Testis (tissue), 2 donors: ENCODE results near the gene MIA3.

ENCODE experiments used
- CTCF ChIP-seq, 3 experiments: fragments of 450-650 bp in 2 of 3; fragments of 200-600 bp in 1 of 3; sonication (generic) in 1 of 3; IDR thresholded peaks; one replicate each; pipeline ENCODE4 v1.5.1; 2016 to 2019; ENCODE audit warnings: antibody characterized with exemption in 3 of 3, mild to moderate bottlenecking in 2 of 3, moderate library complexity in 1 of 3
- POLR2A ChIP-seq: fragments of 450-650 bp; IDR thresholded peaks from one replicate; pipeline ENCODE4 v1.6.1; 2017; ENCODE audit warnings: antibody characterized with exemption, mild to moderate bottlenecking, moderate library complexity

GRCh38 chr1:222713091-222713961 is 95.4 kb downstream of the MIA3 start:
- TF ChIP-seq CTCF (IDR thresholded peaks at IDR 0.05) (peak in 1 of 3 experiments; percentile 21), POLR2A (no peak)
